HEK293 (cell line): ENCODE results near the gene RGS6.

Source experiments
- CTCF ChIP-seq: fragments of 450-650 bp; formaldehyde crosslinking; IDR thresholded peaks from 2 replicates; pipeline ENCODE4 v1.5.1; 2016; ENCODE audit warnings: missing biosample characterization, missing genetic modification characterization
- GLI2 ChIP-seq: fragments of 450-650 bp; formaldehyde crosslinking; IDR thresholded peaks from 2 replicates; pipeline ENCODE4; 2017; ENCODE audit warnings: missing biosample characterization, missing genetic modification characterization, low read depth, borderline replicate concordance
- MYNN ChIP-seq: fragments of 450-650 bp; formaldehyde crosslinking; IDR thresholded peaks from 2 replicates; pipeline ENCODE4 v1.5.1; 2016; ENCODE audit warnings: missing biosample characterization, missing genetic modification characterization, borderline replicate concordance
- PBX3 ChIP-seq: sonication (generic); formaldehyde crosslinking; IDR thresholded peaks from 2 replicates; pipeline ENCODE4 v1.8.1; 2022; ENCODE audit warnings: mild to moderate bottlenecking, moderate library complexity, missing genetic modification reagents
- ZBTB26 ChIP-seq: fragments of 450-650 bp; formaldehyde crosslinking; optimal IDR thresholded peaks from 2 replicates; pipeline ENCODE3; 2016; ENCODE audit warnings: missing biosample characterization, mild to moderate bottlenecking, missing genetic modification characterization
- ZBTB6 ChIP-seq: fragments of 450-650 bp; formaldehyde crosslinking; IDR thresholded peaks from 2 replicates; pipeline ENCODE4 v1.5.1; 2017; ENCODE audit warnings: missing biosample characterization, missing genetic modification characterization
- ZNF335 ChIP-seq: fragments of 450-650 bp; formaldehyde crosslinking; conservative IDR thresholded peaks from 2 replicates; pipeline ENCODE4 v1.5.1; 2016; ENCODE audit warnings: missing biosample characterization, missing genetic modification characterization
- ZNF398 ChIP-seq: fragments of 450-650 bp; formaldehyde crosslinking; IDR thresholded peaks from 2 replicates; pipeline ENCODE4 v1.5.1; 2017; ENCODE audit warnings: missing biosample characterization, missing genetic modification characterization
- ZNF449 ChIP-seq: fragments of 450-650 bp; formaldehyde crosslinking; IDR thresholded peaks from 2 replicates; pipeline ENCODE4 v1.5.1; 2017; ENCODE audit warnings: missing biosample characterization, mild to moderate bottlenecking, missing genetic modification characterization, moderate library complexity
- ZNF513 ChIP-seq: fragments of 450-650 bp; IDR thresholded peaks from 2 replicates; pipeline ENCODE4 v1.5.1; 2018; ENCODE audit warnings: missing biosample characterization, missing genetic modification characterization
- ZNF558 ChIP-seq: fragments of 450-650 bp; formaldehyde crosslinking; IDR thresholded peaks from 2 replicates; pipeline ENCODE4 v1.5.1; 2016; ENCODE audit warnings: missing biosample characterization, missing genetic modification characterization
- ZNF561 ChIP-seq: fragments of 450-650 bp; IDR thresholded peaks from 2 replicates; pipeline ENCODE4 v1.5.1; 2018; ENCODE audit warnings: missing biosample characterization, missing genetic modification characterization, borderline replicate concordance
- TF ChIP-seq, protein P1 (sequence below): fragments of 450-650 bp; formaldehyde crosslinking; IDR thresholded peaks from 2 replicates; pipeline ENCODE4 v1.5.1; 2016; ENCODE audit warnings: missing biosample characterization, missing genetic modification characterization, borderline replicate concordance
- TF ChIP-seq, protein P2 (sequence below): fragments of 450-650 bp; formaldehyde crosslinking; IDR thresholded peaks from 2 replicates; pipeline ENCODE4; 2016; ENCODE audit warnings: missing biosample characterization, missing genetic modification characterization

DNA sequence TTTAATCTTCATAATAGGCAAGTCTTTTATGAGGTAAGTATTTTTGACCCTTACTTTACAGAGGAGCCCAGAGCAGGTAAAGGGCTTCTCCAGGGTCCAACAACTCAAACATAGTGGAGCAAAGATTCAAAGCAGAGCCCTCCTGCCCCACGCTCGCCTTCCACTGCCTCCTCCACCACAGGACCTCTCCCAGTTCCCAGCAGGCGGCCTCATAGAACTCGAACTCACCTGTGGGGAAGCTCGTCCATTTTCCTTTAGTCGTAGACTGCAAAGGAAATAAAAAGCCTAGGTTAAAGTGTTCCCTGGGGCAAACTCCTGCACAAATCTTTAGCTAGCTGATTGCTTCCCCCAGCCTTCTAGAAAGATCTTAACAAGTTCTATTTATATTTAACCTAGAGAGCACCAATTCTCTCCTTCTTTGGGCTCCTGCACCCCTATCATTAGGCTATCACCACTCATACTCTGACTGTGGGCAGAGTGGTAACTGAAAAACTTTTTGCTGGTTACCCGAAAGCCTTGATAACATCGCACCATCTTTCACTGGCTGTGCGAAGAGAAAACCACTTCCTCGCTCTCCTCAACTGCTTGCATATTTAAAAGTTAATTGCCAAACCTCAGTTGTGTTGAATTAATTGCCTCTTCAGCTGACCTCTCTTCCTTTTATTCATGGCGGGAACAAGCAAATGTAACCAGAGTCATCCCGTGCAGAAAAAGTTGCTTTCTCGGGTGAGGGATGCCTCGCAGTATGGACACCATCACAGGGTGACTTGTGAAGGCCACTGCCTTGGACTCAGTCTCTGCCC, 662.1 kb downstream of the RGS6 start:
- TF ChIP-seq ZNF561 (no peak), ZNF558 (tag by site-specific recombination) (no peak), ZNF513 (tag by site-specific recombination) (no peak), PBX3 (no peak), CTCF (tag by site-specific recombination) (no peak), GLI2 (no peak), ZNF449 (tag by site-specific recombination) (no peak), ZBTB6 (tag by site-specific recombination) (no peak), ZBTB26 (no peak), ZNF398 (no peak), ZNF335 (tag by site-specific recombination) (no peak), MYNN (no peak)
- TF ChIP-seq, protein P1, sequence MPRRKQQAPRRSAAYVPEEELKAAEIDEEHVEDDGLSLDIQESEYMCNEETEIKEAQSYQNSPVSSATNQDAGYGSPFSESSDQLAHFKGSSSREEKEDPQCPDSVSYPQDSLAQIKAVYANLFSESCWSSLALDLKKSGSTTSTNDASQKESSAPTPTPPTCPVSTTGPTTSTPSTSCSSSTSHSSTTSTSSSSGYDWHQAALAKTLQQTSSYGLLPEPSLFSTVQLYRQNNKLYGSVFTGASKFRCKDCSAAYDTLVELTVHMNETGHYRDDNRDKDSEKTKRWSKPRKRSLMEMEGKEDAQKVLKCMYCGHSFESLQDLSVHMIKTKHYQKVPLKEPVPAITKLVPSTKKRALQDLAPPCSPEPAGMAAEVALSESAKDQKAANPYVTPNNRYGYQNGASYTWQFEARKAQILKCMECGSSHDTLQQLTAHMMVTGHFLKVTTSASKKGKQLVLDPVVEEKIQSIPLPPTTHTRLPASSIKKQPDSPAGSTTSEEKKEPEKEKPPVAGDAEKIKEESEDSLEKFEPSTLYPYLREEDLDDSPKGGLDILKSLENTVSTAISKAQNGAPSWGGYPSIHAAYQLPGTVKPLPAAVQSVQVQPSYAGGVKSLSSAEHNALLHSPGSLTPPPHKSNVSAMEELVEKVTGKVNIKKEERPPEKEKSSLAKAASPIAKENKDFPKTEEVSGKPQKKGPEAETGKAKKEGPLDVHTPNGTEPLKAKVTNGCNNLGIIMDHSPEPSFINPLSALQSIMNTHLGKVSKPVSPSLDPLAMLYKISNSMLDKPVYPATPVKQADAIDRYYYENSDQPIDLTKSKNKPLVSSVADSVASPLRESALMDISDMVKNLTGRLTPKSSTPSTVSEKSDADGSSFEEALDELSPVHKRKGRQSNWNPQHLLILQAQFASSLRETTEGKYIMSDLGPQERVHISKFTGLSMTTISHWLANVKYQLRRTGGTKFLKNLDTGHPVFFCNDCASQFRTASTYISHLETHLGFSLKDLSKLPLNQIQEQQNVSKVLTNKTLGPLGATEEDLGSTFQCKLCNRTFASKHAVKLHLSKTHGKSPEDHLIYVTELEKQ (tag by site-specific recombination) = no peak
- TF ChIP-seq, protein P2, sequence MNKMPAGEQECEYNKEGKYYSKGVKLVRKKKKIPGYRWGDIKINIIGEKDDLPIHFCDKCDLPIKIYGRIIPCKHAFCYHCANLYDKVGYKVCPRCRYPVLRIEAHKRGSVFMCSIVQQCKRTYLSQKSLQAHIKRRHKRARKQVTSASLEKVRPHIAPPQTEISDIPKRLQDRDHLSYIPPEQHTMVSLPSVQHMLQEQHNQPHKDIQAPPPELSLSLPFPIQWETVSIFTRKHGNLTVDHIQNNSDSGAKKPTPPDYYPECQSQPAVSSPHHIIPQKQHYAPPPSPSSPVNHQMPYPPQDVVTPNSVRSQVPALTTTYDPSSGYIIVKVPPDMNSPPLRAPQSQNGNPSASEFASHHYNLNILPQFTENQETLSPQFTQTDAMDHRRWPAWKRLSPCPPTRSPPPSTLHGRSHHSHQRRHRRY (tag by site-specific recombination) = no peak
